ENCODE measurements around the gene MED26. TPM values are rescaled to one million over a fixed set of nuclear protein-coding genes. Genes with fewer than 3 reads are reported as not detected.
"Not testable (repeated sequence)": the region's sequence is repeated elsewhere in the genome, so short reads cannot be mapped to it uniquely, and the experiment has no call there.

MED26 gene
- total RNA-seq, 1 experiment from 2014 or later = 9.0 TPM

DNA sequence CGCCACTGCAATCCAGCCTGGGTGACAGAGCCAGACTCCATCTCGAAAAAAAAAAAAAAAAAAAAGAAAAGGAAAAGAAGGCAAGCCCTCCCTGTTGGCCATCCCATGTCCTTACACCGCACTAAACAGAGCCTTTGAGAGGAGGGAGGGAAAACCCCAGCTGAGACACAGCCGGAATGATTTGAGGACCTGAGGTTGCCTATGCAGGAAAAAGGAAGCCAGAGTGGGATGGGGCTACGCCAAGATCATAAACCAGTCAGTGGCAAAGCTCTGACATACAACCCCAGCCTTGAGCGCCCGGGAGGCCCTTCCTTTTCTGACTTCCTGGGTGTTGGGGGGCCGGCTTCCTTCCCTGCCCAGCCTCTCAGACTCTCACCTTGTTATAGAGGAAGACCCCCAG lies 73.2 kb downstream of the MED26 start:
- TF ChIP-seq, protein P1, sequence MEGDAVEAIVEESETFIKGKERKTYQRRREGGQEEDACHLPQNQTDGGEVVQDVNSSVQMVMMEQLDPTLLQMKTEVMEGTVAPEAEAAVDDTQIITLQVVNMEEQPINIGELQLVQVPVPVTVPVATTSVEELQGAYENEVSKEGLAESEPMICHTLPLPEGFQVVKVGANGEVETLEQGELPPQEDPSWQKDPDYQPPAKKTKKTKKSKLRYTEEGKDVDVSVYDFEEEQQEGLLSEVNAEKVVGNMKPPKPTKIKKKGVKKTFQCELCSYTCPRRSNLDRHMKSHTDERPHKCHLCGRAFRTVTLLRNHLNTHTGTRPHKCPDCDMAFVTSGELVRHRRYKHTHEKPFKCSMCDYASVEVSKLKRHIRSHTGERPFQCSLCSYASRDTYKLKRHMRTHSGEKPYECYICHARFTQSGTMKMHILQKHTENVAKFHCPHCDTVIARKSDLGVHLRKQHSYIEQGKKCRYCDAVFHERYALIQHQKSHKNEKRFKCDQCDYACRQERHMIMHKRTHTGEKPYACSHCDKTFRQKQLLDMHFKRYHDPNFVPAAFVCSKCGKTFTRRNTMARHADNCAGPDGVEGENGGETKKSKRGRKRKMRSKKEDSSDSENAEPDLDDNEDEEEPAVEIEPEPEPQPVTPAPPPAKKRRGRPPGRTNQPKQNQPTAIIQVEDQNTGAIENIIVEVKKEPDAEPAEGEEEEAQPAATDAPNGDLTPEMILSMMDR (IDR thresholded peaks at IDR 0.05; ENCODE audit: unreplicated experiment) = no peak
- intact Hi-C loops (cut with micrococcal nuclease; ENCODE audit: unreplicated experiment) = no loop called here
- BruUV-seq (replicated peaks) = no TSS peak
- Mint-ChIP-seq H3K9me3 (ENCODE audit: low read depth, unreplicated experiment) (no peaks in the 10 kb centered on the region), H3K4me3 (ENCODE audit: low read depth, unreplicated experiment) (no peak overlapping the region), H3K27me3 (ENCODE audit: unreplicated experiment) (no peaks in the 10 kb centered on the region), H3K27ac (ENCODE audit: unreplicated experiment) (no peak overlapping the region), H3K4me1 (ENCODE audit: low read depth, unreplicated experiment) (no peaks in the 10 kb centered on the region), H3K36me3 (ENCODE audit: insufficient read depth, unreplicated experiment) (peaks cover 43% of the 10 kb centered on the region)
- CTCF ChIA-PET = interaction anchor here (0.7 kb wide), 1 partner anchor 103 kb away, joined by 3 read pairs; no protein-coding TSS in a partner anchor
- no peak for DNase-seq

DNA sequence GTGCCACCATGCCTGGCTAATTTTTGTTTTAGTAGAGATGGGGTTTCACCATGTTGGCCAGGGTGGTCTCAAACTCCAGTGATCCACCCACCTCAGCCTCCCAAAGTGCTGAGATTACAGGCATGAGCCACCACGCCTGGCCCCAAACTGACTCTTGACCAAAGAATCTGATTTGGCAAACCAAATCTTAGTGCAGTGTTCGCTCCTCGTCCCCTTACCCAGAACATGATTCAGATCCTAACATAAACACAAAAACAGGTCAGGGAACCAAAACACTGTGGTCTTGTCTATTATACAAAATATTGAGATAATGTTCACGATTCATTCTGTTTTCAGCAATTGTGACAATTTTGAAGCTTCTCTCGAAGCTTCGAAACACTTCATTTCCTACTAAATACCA lies 76.1 kb downstream of the MED26 start:
- intact Hi-C loops (cut with micrococcal nuclease; ENCODE audit: unreplicated experiment); H3K27ac Mint-ChIP-seq (ENCODE audit: unreplicated experiment); H3K9me3 Mint-ChIP-seq (ENCODE audit: low read depth, unreplicated experiment); H3K4me3 Mint-ChIP-seq (ENCODE audit: low read depth, unreplicated experiment); H3K4me1 Mint-ChIP-seq (ENCODE audit: low read depth, unreplicated experiment); DNase-seq; H3K27me3 Mint-ChIP-seq (ENCODE audit: unreplicated experiment): not testable (repeated sequence)
- peaks cover 22% of the 10 kb centered on the region for H3K36me3 Mint-ChIP-seq (ENCODE audit: insufficient read depth, unreplicated experiment)
- CTCF ChIA-PET = interaction anchor here (0.7 kb wide), 1 partner anchor 50 kb away, joined by 4 read pairs; no protein-coding TSS in a partner anchor
- TSS peak; percentile 24 for BruUV-seq (replicated peaks)

DNA sequence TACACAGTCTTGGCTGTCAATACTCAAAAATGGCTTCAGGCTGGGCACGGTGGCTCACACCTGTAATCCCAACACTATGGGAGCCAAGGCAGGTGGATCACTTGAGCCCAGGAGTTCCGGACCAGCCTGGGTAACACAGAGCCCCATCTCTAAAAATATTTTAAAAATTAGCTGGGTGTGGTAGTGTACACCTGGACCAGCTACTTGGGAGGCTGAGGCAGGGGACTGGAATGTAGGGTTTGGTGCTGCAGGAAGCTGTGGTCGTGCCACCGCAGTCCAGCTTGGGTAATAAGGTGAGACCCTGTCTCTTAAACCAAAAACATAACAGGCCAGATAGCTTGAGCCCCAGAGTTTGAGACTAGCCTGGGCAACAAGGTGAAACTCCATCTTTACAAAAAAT lies 79.0 kb downstream of the MED26 start:
- Mint-ChIP-seq H3K27me3 (ENCODE audit: unreplicated experiment) (no peaks in the 10 kb centered on the region), H3K27ac (ENCODE audit: unreplicated experiment) (no peak overlapping the region), H3K4me3 (ENCODE audit: low read depth, unreplicated experiment) (no peak overlapping the region), H3K9me3 (ENCODE audit: low read depth, unreplicated experiment) (no peaks in the 10 kb centered on the region), H3K4me1 (ENCODE audit: low read depth, unreplicated experiment) (no peaks in the 10 kb centered on the region), H3K36me3 (ENCODE audit: insufficient read depth, unreplicated experiment) (peaks cover 22% of the 10 kb centered on the region)
- no peak for DNase-seq
- CTCF ChIA-PET = no interaction called here
- TF ChIP-seq, protein P1 (IDR thresholded peaks at IDR 0.05; ENCODE audit: unreplicated experiment) = no peak
- intact Hi-C loops (cut with micrococcal nuclease; ENCODE audit: unreplicated experiment) = no loop called here
- BruUV-seq (replicated peaks) = no TSS peak

DNA sequence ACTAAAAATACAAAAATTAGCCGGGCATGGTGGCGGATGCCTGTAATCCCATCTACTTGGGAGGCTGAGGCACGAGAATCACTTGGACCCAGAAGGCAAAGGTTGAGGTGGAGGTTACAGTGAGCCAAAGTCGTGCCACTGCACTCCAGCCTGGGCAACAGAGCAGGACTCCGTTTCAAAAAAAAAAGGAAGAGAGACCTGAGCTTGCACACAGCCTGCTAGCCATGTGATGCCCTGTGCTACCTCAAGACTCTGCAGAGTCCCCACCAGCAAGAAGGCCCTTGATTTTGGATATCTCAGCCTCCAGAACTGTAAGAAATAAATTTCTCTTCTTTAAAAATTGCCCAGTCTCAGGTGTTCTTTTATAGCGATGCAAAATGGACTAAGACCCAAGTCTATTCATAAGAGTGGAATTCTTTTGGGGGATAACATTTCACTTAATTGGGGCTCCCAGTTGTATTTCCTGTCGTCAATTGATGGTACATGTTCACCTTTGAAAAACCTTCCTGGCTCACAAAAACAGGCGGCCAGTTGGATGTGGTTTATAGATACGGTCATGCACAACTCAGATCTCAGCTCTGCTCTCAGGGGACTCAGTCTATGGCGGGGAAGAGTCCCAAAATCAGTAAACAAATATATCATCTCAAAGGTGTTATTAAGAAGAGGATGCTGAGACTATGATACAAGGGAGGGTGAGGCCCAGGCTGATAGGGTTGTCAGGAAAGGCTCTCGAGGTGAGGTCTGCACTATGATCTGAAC lies 83.4 kb downstream of the MED26 start:
- intact Hi-C loops (cut with micrococcal nuclease; ENCODE audit: unreplicated experiment) = no loop called here
- Mint-ChIP-seq H3K27ac (ENCODE audit: unreplicated experiment) (no peak overlapping the region), H3K27me3 (ENCODE audit: unreplicated experiment) (no peaks in the 10 kb centered on the region), H3K9me3 (ENCODE audit: low read depth, unreplicated experiment) (no peaks in the 10 kb centered on the region), H3K36me3 (ENCODE audit: insufficient read depth, unreplicated experiment) (peaks cover 47% of the 10 kb centered on the region), H3K4me1 (ENCODE audit: low read depth, unreplicated experiment) (no peaks in the 10 kb centered on the region), H3K4me3 (ENCODE audit: low read depth, unreplicated experiment) (no peak overlapping the region)
- TF ChIP-seq, protein P1 (IDR thresholded peaks at IDR 0.05; ENCODE audit: unreplicated experiment) = no peak
- no peak for DNase-seq
- no TSS peak for BruUV-seq (replicated peaks)
- CTCF ChIA-PET = no interaction called here

DNA sequence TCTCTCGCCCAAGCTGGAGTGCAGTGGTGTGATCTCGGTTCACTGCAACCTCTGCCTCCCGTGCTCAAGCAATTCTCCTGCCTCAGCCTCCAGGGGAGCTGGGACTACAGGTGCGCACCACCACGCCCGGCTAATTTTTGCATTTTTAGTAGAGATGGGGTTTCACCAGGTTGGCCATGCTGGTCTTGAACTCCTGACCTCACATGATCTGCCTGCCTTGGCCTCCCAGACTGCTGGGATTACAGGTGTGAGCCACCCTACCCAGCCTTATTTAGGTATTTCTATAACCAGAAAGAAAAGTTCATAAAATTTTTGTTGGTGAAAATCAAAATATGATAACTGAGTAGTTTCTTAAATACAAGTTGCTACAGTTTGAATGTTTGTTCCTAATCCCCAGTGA lies 84.3 kb downstream of the MED26 start:
- BruUV-seq (replicated peaks); H3K4me3 Mint-ChIP-seq (ENCODE audit: low read depth, unreplicated experiment); intact Hi-C loops (cut with micrococcal nuclease; ENCODE audit: unreplicated experiment); DNase-seq; H3K9me3 Mint-ChIP-seq (ENCODE audit: low read depth, unreplicated experiment); H3K27me3 Mint-ChIP-seq (ENCODE audit: unreplicated experiment); H3K4me1 Mint-ChIP-seq (ENCODE audit: low read depth, unreplicated experiment); CTCF ChIA-PET; H3K27ac Mint-ChIP-seq (ENCODE audit: unreplicated experiment): not testable (repeated sequence)
- H3K36me3 Mint-ChIP-seq (ENCODE audit: insufficient read depth, unreplicated experiment) = peaks cover 56% of the 10 kb centered on the region
